K562 (cell line): ENCODE data around the gene SEPTIN1. TPM values are rescaled to one million over a fixed set of nuclear protein-coding genes. Genes with fewer than 3 reads are reported as not detected.

Experiments
- BRD9 ChIP-seq: fragments of 450-650 bp; IDR thresholded peaks from 2 replicates; pipeline ENCODE4 v1.6.1; 2018; ENCODE audit warnings: low read depth; ENCODE audit not compliant: partially characterized antibody
- CBX1 ChIP-seq: sonication (generic); IDR thresholded peaks from 2 replicates; pipeline ENCODE4 v1.6.1; 2016; ENCODE audit warnings: antibody characterized with exemption, low read depth, mild to moderate bottlenecking
- CC2D1A ChIP-seq: fragments of 450-650 bp; IDR thresholded peaks from 2 replicates; pipeline ENCODE4 v1.6.1; 2017; ENCODE audit warnings: mild to moderate bottlenecking
- CEBPG ChIP-seq, 3 experiments: fragments of 200-800 bp in 1 of 3; sonication (Bioruptor generic) in 1 of 3; sonication (generic) in 1 of 3; formaldehyde crosslinking in 1 of 3; IDR thresholded peaks in 2 of 3; conservative IDR thresholded peaks in 1 of 3; 2 replicates each; pipeline versions ENCODE4 v1.6.1 to v1.8.0; 2016 to 2022; ENCODE audit warnings: missing compliant biosample characterization in 2 of 3, missing genetic modification characterization in 2 of 3, mild to moderate bottlenecking in 1 of 3, missing genetic modification reagents in 1 of 3
- DDX20 ChIP-seq: fragments of 450-650 bp; IDR thresholded peaks from 2 replicates; pipeline ENCODE4 v1.6.1; 2016; ENCODE audit warnings: missing genetic modification characterization, low read depth, mild to moderate bottlenecking, missing compliant biosample characterization, moderate library complexity
- DNMT1 ChIP-seq: fragments of 450-650 bp; IDR thresholded peaks from 2 replicates; pipeline ENCODE4 v1.6.1; 2016; ENCODE audit warnings: antibody characterized with exemption, mild to moderate bottlenecking
- LCOR ChIP-seq: sonication (generic); formaldehyde crosslinking; IDR thresholded peaks from 2 replicates; pipeline ENCODE4 v1.8.0; 2022; ENCODE audit warnings: mild to moderate bottlenecking, missing genetic modification reagents
- MECOM ChIP-seq: fragments of 250-450 bp; sonication (Bioruptor Pico); IDR thresholded peaks from 2 replicates; pipeline ENCODE4 v1.8.0; 2022; ENCODE audit warnings: inconsistent platforms
- MIER1 ChIP-seq: fragments of 450-650 bp; IDR thresholded peaks from 2 replicates; pipeline ENCODE4 v1.6.1; 2016; ENCODE audit warnings: antibody characterized with exemption, mild to moderate bottlenecking, low read depth
- MXI1 ChIP-seq: IDR thresholded peaks from 2 replicates; pipeline ENCODE4 v1.6.1; 2011; ENCODE audit warnings: low read depth, mild to moderate bottlenecking, improper control_type of control experiment, low read length
- NR4A1 ChIP-seq, 2 experiments: fragments of 250-450 bp in 1 of 2; fragments of 450-650 bp in 1 of 2; sonication (Bioruptor Pico) in 1 of 2; IDR thresholded peaks; 2 replicates each; pipeline versions ENCODE4 v1.4.0 to v1.6.1; 2016 to 2020; ENCODE audit warnings: mild to moderate bottlenecking in 2 of 2, missing compliant biosample characterization in 1 of 2, missing genetic modification characterization in 1 of 2, moderate library complexity in 1 of 2
- PCBP1 ChIP-seq: fragments of 200-400 bp; formaldehyde crosslinking; IDR thresholded peaks from 2 replicates; pipeline ENCODE4 v1.6.1; 2018; ENCODE audit warnings: mild to moderate bottlenecking, low read depth, low read length; ENCODE audit not compliant: poor library complexity, severe bottlenecking
- POLR2G ChIP-seq: fragments of 200-400 bp; formaldehyde crosslinking; IDR thresholded peaks from 2 replicates; pipeline ENCODE4 v1.6.1; 2017; ENCODE audit warnings: low read depth, mild to moderate bottlenecking, antibody characterized with exemption, low read length, moderate library complexity
- PRPF4 ChIP-seq: fragments of 200-400 bp; formaldehyde crosslinking; IDR thresholded peaks from one replicate; pipeline ENCODE4 v1.6.1; 2017; ENCODE audit warnings: low read length, low read depth, mild to moderate bottlenecking; ENCODE audit not compliant: insufficient read depth, poor library complexity, severe bottlenecking
- RBBP5 ChIP-seq: fragments of 200-600 bp; sonication (generic); IDR thresholded peaks from 2 replicates; pipeline ENCODE4 v1.6.1; 2012; ENCODE audit warnings: borderline replicate concordance, mild to moderate bottlenecking, low read length, control low read depth, inconsistent platforms; ENCODE audit not compliant: insufficient read depth, poor library complexity, severe bottlenecking
- SIN3B ChIP-seq: fragments of 450-650 bp; IDR thresholded peaks from 2 replicates; pipeline ENCODE4 v1.6.1; 2017; ENCODE audit warnings: low read depth, mild to moderate bottlenecking, moderate library complexity
- SMAD1 ChIP-seq: fragments of 150-350 bp; IDR thresholded peaks from 2 replicates; pipeline ENCODE4 v1.6.1; 2014; ENCODE audit warnings: low read length, low read depth; ENCODE audit not compliant: partially characterized antibody
- SMAD4 ChIP-seq: fragments of 250-450 bp; sonication (Bioruptor Pico); conservative IDR thresholded peaks from 2 replicates; pipeline ENCODE4 v1.8.0; 2021; ENCODE audit warnings: inconsistent platforms, mild to moderate bottlenecking, moderate library complexity
- SNRNP70 ChIP-seq: fragments of 200-400 bp; formaldehyde crosslinking; optimal IDR thresholded peaks from 2 replicates; pipeline ENCODE3; 2017; ENCODE audit warnings: low read depth, low read length
- SP2 ChIP-seq: IDR thresholded peaks from 2 replicates; pipeline ENCODE4 v1.6.1; 2011; ENCODE audit warnings: mild to moderate bottlenecking, low read depth, low read length, moderate library complexity; ENCODE audit not compliant: poor library complexity, severe bottlenecking; ENCODE audit errors: extremely low read depth
- STAG1 ChIP-seq: sonication (generic); formaldehyde crosslinking; IDR thresholded peaks from 2 replicates; pipeline ENCODE4 v1.5.0; 2020; ENCODE audit warnings: missing genetic modification reagents, borderline replicate concordance
- STAT5A ChIP-seq: IDR thresholded peaks from 2 replicates; pipeline ENCODE4 v1.6.1; 2012; ENCODE audit warnings: low read length, inconsistent platforms, borderline replicate concordance
- TAF9B ChIP-seq: fragments of 450-650 bp; IDR thresholded peaks from 2 replicates; pipeline ENCODE4 v1.6.1; 2018; ENCODE audit warnings: mild to moderate bottlenecking; ENCODE audit not compliant: partially characterized antibody
- USF1 ChIP-seq: sonication (generic); formaldehyde crosslinking; IDR thresholded peaks from 2 replicates; pipeline ENCODE4 v1.9.0; 2022; ENCODE audit warnings: mild to moderate bottlenecking, missing genetic modification reagents
- ZBTB34 ChIP-seq: fragments of 250-450 bp; sonication (Bioruptor Pico); IDR thresholded peaks from 2 replicates; pipeline ENCODE4 v1.8.0; 2021; ENCODE audit warnings: mild to moderate bottlenecking, moderate library complexity
- ZNF12 ChIP-seq: sonication (generic); formaldehyde crosslinking; IDR thresholded peaks from 2 replicates; pipeline ENCODE4 v1.4.0; 2020; ENCODE audit warnings: mild to moderate bottlenecking, missing genetic modification reagents
- ZNF282 ChIP-seq: sonication (generic); formaldehyde crosslinking; IDR thresholded peaks from 2 replicates; pipeline ENCODE4 v1.8.1; 2023; ENCODE audit warnings: missing genetic modification reagents
- ZNF41 ChIP-seq: fragments of 250-450 bp; sonication (Bioruptor Pico); conservative IDR thresholded peaks from 2 replicates; pipeline ENCODE4 v1.4.0; 2020; ENCODE audit warnings: mild to moderate bottlenecking
- polyA plus RNA-seq, 8 experiments: library from polyadenylated mRNA; depleted of rRNA in 4 of 8; stranded (reverse) in 5 of 8; unstranded in 3 of 8; fragments of >200 nt; fragmentation: Nextera tagmentation in 2 of 8; fragmentation: Illumina TruSeq in 1 of 8; extraction: Ambion mirVana in 2 of 8; extraction: Trizol in 1 of 8; gene quantifications; 2 replicates each; pipeline versions ENCODE4 v1.2.1 to v1.2.3, GENCODE V29; 2011 to 2014; ENCODE audit warnings: inconsistent platforms in 1 of 8, missing spikeins in 1 of 8
- total RNA-seq, 7 experiments: library from RNA; depleted of rRNA in 6 of 7; stranded (reverse); fragments of >200 nt in 6 of 7; fragmentation: Illumina TruSeq in 2 of 7; extraction: Trizol in 2 of 7; gene quantifications; 2 replicates each; pipeline versions ENCODE4 v1.2.1 to v1.2.3, GENCODE V29; 2011 to 2021; ENCODE audit warnings: low replicate concordance in 1 of 7

SEPTIN1 gene
- total and polyA plus RNA-seq, 9 of the 15 experiments (the other 6 are each of a cell fraction or from before 2014, with no cell fraction given), result 0.23 to 5.6 (median 1.7) TPM; not detected in 1

GRCh38 chr16:30430428-30430970 is 48.1 kb upstream of the SEPTIN1 start (continued):
- no peak for TF ChIP-seq SP2
- TF ChIP-seq BRD9, result peak; percentile 66
- no peak for TF ChIP-seq PRPF4
- no peak for TF ChIP-seq SNRNP70
- TF ChIP-seq LCOR, result no peak
- TF ChIP-seq RBBP5, result no peak
- no peak for TF ChIP-seq PCBP1
- TF ChIP-seq CC2D1A, result peak; percentile 88
- TF ChIP-seq POLR2G, result no peak
- TF ChIP-seq MIER1, result no peak
- peak; percentile 63; the same call in 1 of the 2 replicates for TF ChIP-seq MECOM (CRISPR knock-in tag)
- no peak for TF ChIP-seq NR4A1 (CRISPR knock-in tag; IDR thresholded peaks at IDR 0.05)
- peak; percentile 74; the same call in 1 of the 2 replicates for TF ChIP-seq NR4A1 (tag; IDR thresholded peaks at IDR 0.05)
- TF ChIP-seq STAG1 (CRISPR knock-in tag), result no peak; the same call in none of the 2 replicates
- TF ChIP-seq USF1 (CRISPR knock-in tag), result peak; percentile 61
- peak; percentile 46; the same call in 1 of the 2 replicates for TF ChIP-seq SMAD4 (CRISPR knock-in tag)
- no peak for TF ChIP-seq DDX20 (tag)
- TF ChIP-seq TAF9B, result no peak
- TF ChIP-seq MXI1, result no peak
- TF ChIP-seq ZNF282 (CRISPR knock-in tag), result no peak
- TF ChIP-seq CEBPG (CRISPR knock-in tag; IDR thresholded peaks at IDR 0.05), result no peak
- no peak for TF ChIP-seq CEBPG (tag; conservative IDR thresholded peaks at IDR 0.05 in 1 of 2, IDR thresholded peaks at IDR 0.05 in 1 of 2)
- no peak for TF ChIP-seq SMAD1
- TF ChIP-seq ZBTB34, result no peak
- no peak for TF ChIP-seq STAT5A
- TF ChIP-seq CBX1, result no peak
- TF ChIP-seq DNMT1, result no peak
- TF ChIP-seq ZNF12 (CRISPR knock-in tag), result no peak
- no peak for TF ChIP-seq SIN3B
- TF ChIP-seq ZNF41 (CRISPR knock-in tag), result no peak
